ENCODE measurements around the gene RAD51B. TPM values are rescaled to one million over a fixed set of nuclear protein-coding genes. Genes with fewer than 3 reads are reported as not detected.

RAD51B gene
- total RNA-seq, 1 experiment from 2014 or later = 20.0 TPM

DNA sequence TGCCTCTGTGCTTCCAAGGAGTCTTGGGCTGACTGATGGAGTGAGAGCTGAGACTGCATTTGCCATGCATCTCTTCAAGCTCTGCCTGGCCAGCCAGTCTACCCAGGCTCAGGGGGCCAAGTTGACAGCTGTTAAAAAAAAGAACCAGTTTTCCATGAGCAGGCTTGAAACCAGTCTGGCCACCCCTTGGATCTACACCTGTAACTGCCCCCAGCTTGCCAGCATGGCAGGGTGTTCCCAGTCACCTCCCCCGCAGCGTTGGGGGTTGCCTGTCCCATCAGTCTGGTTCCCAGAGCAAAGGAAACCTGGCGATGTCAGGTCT is 770.6 kb downstream of the RAD51B start:
- CTCF ChIA-PET = no interaction called here

DNA sequence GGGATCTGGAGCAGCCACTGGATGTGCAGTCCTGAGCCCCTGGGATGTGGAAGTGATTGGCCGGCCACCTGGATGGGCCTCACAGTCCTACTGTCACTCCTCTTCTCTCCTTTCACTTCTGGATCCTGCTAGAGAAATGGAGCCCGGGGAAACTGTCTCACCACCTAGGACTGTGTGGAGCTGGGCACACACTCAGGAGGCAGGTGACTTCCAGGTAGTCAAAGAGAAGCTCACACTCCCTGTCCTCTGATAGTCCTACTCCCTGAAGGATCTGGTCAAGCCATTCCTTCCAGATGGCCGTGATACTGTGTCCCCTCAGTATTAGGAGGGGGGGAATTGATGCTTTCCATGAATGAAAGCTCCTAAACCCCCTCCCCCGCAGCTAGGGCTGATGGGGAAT is 772.2 kb downstream of the RAD51B start:
- ChIA-PET CTCF (no interaction called here), POLR2A (no interaction called here), RAD21 (ENCODE audit: low non-redundant PET in 1 of 2, low total read pairs in 2 of 2, uncharacterized antibody in 2 of 2, unreplicated experiment in 2 of 2) (no interaction called here)
- BruUV-seq (replicated peaks) = no TSS peak
- Histone ChIP-seq H3K4me2 (ENCODE audit: low read length) (no peak overlapping the region), H2AFZ (ENCODE audit: low read depth, low read length, poor library complexity, severe bottlenecking) (no peak overlapping the region), H4K20me1 (ENCODE audit: insufficient read depth) (no peaks in the 10 kb centered on the region), H3K27me3 (ENCODE audit: insufficient read depth, low read length) (no peaks in the 10 kb centered on the region), H3K9ac (ENCODE audit: low read length) (no peak overlapping the region), H3K79me2 (ENCODE audit: insufficient read depth, low read length) (no peaks in the 10 kb centered on the region), H3K36me3 (ENCODE audit: control insufficient read depth in 1 of 2, insufficient read depth in 2 of 2, low read length in 2 of 2) (no peaks in the 10 kb centered on the region), H3K9me3 (ENCODE audit: control insufficient read depth in 1 of 2, insufficient read depth in 1 of 2, low read depth in 1 of 2, low read length in 2 of 2) (no peaks in the 10 kb centered on the region), H3K4me3 (replicated peaks in 1 of 2; ENCODE audit: low read depth in 1 of 2, low read length in 2 of 2) (no peak overlapping the region), H3K4me1 (ENCODE audit: control insufficient read depth in 1 of 2, insufficient read depth in 2 of 2, low read length in 2 of 2) (peaks cover 42 to 61% of the 10 kb centered on the region in 2 experiments), H3K9me2 (ENCODE audit: insufficient read depth) (no peaks in the 10 kb centered on the region), H3K27ac (ENCODE audit: low read depth, low read length) (no peak overlapping the region)
- ATAC-seq (no peak), DNase-seq (ENCODE audit: low read depth, low spot score) (no peak)
- TF ChIP-seq, protein P1, sequence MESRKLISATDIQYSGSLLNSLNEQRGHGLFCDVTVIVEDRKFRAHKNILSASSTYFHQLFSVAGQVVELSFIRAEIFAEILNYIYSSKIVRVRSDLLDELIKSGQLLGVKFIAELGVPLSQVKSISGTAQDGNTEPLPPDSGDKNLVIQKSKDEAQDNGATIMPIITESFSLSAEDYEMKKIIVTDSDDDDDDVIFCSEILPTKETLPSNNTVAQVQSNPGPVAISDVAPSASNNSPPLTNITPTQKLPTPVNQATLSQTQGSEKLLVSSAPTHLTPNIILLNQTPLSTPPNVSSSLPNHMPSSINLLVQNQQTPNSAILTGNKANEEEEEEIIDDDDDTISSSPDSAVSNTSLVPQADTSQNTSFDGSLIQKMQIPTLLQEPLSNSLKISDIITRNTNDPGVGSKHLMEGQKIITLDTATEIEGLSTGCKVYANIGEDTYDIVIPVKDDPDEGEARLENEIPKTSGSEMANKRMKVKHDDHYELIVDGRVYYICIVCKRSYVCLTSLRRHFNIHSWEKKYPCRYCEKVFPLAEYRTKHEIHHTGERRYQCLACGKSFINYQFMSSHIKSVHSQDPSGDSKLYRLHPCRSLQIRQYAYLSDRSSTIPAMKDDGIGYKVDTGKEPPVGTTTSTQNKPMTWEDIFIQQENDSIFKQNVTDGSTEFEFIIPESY (IDR thresholded peaks at IDR 0.05; ENCODE audit: extremely low read depth, insufficient replicate concordance, low read length) = no peak
- TF ChIP-seq, protein P2, sequence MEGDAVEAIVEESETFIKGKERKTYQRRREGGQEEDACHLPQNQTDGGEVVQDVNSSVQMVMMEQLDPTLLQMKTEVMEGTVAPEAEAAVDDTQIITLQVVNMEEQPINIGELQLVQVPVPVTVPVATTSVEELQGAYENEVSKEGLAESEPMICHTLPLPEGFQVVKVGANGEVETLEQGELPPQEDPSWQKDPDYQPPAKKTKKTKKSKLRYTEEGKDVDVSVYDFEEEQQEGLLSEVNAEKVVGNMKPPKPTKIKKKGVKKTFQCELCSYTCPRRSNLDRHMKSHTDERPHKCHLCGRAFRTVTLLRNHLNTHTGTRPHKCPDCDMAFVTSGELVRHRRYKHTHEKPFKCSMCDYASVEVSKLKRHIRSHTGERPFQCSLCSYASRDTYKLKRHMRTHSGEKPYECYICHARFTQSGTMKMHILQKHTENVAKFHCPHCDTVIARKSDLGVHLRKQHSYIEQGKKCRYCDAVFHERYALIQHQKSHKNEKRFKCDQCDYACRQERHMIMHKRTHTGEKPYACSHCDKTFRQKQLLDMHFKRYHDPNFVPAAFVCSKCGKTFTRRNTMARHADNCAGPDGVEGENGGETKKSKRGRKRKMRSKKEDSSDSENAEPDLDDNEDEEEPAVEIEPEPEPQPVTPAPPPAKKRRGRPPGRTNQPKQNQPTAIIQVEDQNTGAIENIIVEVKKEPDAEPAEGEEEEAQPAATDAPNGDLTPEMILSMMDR (IDR thresholded peaks at IDR 0.05 in 2 of 3, conservative IDR thresholded peaks at IDR 0.05 in 1 of 3; ENCODE audit: borderline replicate concordance in 1 of 3, insufficient read depth in 1 of 3, low read depth in 2 of 3, low read length in 2 of 3) = no peak
- TF ChIP-seq TCF7L2 (IDR thresholded peaks at IDR 0.05; ENCODE audit: borderline replicate concordance, extremely low read depth, insufficient read depth, insufficient read length) = no peak
- TF ChIP-seq ZNF274 (IDR thresholded peaks at IDR 0.05; ENCODE audit: low read depth, low read length) = no peak
- no peak for TF ChIP-seq EGR1 (IDR thresholded peaks at IDR 0.05; ENCODE audit: low read depth)
- intact Hi-C loops (cut with micrococcal nuclease) = no loop called here

More for the DNA sequence above, 770.6 kb downstream of the RAD51B start:
- Histone ChIP-seq H3K9me3 (ENCODE audit: control insufficient read depth in 1 of 2, insufficient read depth in 1 of 2, low read depth in 1 of 2, low read length in 2 of 2) (no peaks in the 10 kb centered on the region), H3K36me3 (ENCODE audit: control insufficient read depth in 1 of 2, insufficient read depth in 2 of 2, low read length in 2 of 2) (no peaks in the 10 kb centered on the region), H3K4me2 (ENCODE audit: low read length) (no peak overlapping the region), H3K4me1 (ENCODE audit: control insufficient read depth in 1 of 2, insufficient read depth in 2 of 2, low read length in 2 of 2) (peaks cover 45 to 57% of the 10 kb centered on the region in 2 experiments), H3K79me2 (ENCODE audit: insufficient read depth, low read length) (no peaks in the 10 kb centered on the region), H3K9ac (ENCODE audit: low read length) (no peak overlapping the region), H2AFZ (ENCODE audit: low read depth, low read length, poor library complexity, severe bottlenecking) (no peak overlapping the region), H3K27ac (ENCODE audit: low read depth, low read length) (no peak overlapping the region), H4K20me1 (ENCODE audit: insufficient read depth) (no peaks in the 10 kb centered on the region), H3K9me2 (ENCODE audit: insufficient read depth) (no peaks in the 10 kb centered on the region), H3K4me3 (replicated peaks in 1 of 2; ENCODE audit: low read depth in 1 of 2, low read length in 2 of 2) (no peak overlapping the region), H3K27me3 (ENCODE audit: insufficient read depth, low read length) (no peaks in the 10 kb centered on the region)
- DNase-seq (ENCODE audit: low read depth, low spot score) (no peak), ATAC-seq (no peak)
- ChIA-PET RAD21 (ENCODE audit: low non-redundant PET in 1 of 2, low total read pairs in 2 of 2, uncharacterized antibody in 2 of 2, unreplicated experiment in 2 of 2) (no interaction called here), POLR2A (no interaction called here)
- TF ChIP-seq CBX3 (IDR thresholded peaks at IDR 0.05; ENCODE audit: low read depth) = no peak
- no peak for TF ChIP-seq FOSL1 (IDR thresholded peaks at IDR 0.05; ENCODE audit: low read depth)
- no peak for TF ChIP-seq SRF (IDR thresholded peaks at IDR 0.05; ENCODE audit: low read depth)
- no peak for TF ChIP-seq POLR2A (IDR thresholded peaks at IDR 0.05; ENCODE audit: borderline replicate concordance, extremely low read depth, insufficient read depth, insufficient read length)
- TF ChIP-seq EZH2 (IDR thresholded peaks at IDR 0.05) = no peak
- intact Hi-C loops (cut with micrococcal nuclease) = no loop called here
- no TSS peak for BruUV-seq (replicated peaks)

Measured in HCT116 (cell line).